ENCODE measurements around the gene TTLL10. TPM values are rescaled to one million over a fixed set of nuclear protein-coding genes. Genes with fewer than 3 reads are reported as not detected.

Gene TTLL10
- total and polyA plus RNA-seq, 2 of the 4 experiments (the other 2 are of a cell fraction), result not detected

DNA sequence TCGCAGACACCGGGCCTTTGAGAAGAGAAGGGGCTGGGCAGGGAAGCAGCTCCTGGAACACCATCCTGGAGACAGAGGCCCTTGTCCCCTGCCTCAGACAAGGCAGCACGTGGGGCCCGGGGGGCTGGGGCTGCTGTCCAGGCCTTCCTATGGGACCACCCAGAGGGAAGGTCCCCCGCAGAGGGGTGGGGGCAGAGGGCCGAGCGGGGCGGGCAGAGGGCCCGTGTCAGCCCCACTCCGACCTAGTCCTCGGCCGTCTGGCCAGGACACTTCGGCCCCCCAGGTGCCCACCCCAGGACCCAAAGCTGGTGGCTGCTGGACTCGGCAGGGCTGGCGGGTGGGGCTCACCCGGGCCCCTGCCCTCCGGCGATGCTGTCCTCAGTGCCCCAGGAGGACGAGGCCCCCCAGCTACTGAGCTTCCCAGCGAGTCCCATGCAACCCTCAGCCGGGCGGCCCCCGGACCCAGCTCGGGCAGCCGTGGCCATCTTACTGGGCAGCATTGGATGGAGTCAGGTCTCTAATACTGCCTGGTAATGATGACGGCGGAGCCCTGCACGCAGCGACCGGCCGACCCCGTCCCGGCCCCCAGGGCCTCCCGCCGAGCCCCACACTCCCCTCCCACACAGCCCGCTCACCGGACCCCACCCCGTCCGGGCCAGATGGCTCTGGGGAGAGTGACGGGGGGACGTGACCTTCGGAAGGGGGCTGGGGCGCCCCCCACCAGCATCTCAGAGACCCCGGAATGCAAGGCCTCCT, 6.9 kb upstream of the TTLL10 start:
- no peak overlapping the region for H2BK15ac ChIP-seq (ENCODE audit: low read depth, low read length)
- H3K9me3 ChIP-seq (ENCODE audit: control insufficient read depth, insufficient read depth, low read length), result no peaks in the 10 kb centered on the region
- no peaks in the 10 kb centered on the region for H4K20me1 ChIP-seq (ENCODE audit: insufficient read depth, low read length)
- H3K9me1 ChIP-seq (ENCODE audit: insufficient read depth, low read length), result no peaks in the 10 kb centered on the region
- in situ Hi-C loops (cut with MboI; ENCODE audit: low sequenced_read_pairs) (no loop called here), intact Hi-C loops (cut with micrococcal nuclease) (no loop called here), dilution Hi-C loops (cut with HindIII; ENCODE audit: low sequenced_read_pairs, unreplicated experiment) (no loop called here)
- H2BK20ac ChIP-seq (ENCODE audit: low read depth, low read length), result no peak overlapping the region
- H3K4me2 ChIP-seq (ENCODE audit: low read depth, low read length), result no peak overlapping the region
- no peak overlapping the region for H3K14ac ChIP-seq (replicated peaks; ENCODE audit: low read depth, low read length)
- H2AFZ ChIP-seq (replicated peaks; ENCODE audit: low read length, poor library complexity), result no peak overlapping the region
- ChIA-PET CTCF (no interaction called here), POLR2A (ENCODE audit: unreplicated experiment) (no interaction called here)
- H3K4ac ChIP-seq (ENCODE audit: low read depth, low read length), result no peak overlapping the region
- H3K18ac ChIP-seq (ENCODE audit: low read depth, low read length), result no peak overlapping the region
- no peak overlapping the region for H3K9ac ChIP-seq (ENCODE audit: low read depth, low read length)
- H3K36me3 ChIP-seq (ENCODE audit: control insufficient read depth, insufficient read depth, low read length), result no peaks in the 10 kb centered on the region
- no TSS peak for BruUV-seq (replicated peaks)
- H4K8ac ChIP-seq (ENCODE audit: low read depth in 2 of 2, low read length in 2 of 2), result no peak overlapping the region
- H3K27ac ChIP-seq (ENCODE audit: insufficient read depth, low read length), result no peak overlapping the region
- H2BK120ac ChIP-seq (ENCODE audit: low read depth, low read length), result no peak overlapping the region
- H4K91ac ChIP-seq (ENCODE audit: insufficient read depth, low read depth, low read length), result no peak overlapping the region
- H3K56ac ChIP-seq (ENCODE audit: extremely low read depth, insufficient read depth, low read length), result no peak overlapping the region
- no peak overlapping the region for H3K4me3 ChIP-seq (ENCODE audit: insufficient read depth, low read depth, low read length)
- DNase-seq, result no peak
- no peak overlapping the region for H4K5ac ChIP-seq (ENCODE audit: low read depth, low read length)
- 75% methylated on average over 8 of the region's 44 CpGs; no CpG with 5 or more reads in 1 of the 2 experiments for WGBS, 2 experiments (ENCODE audit: extremely low coverage in 2 of 2, insufficient read length in 1 of 2)
- H2AK5ac ChIP-seq (ENCODE audit: low read depth, low read length), result no peak overlapping the region
- no peaks in the 10 kb centered on the region for H3K79me1 ChIP-seq (ENCODE audit: low read depth in 1 of 2, low read length in 2 of 2)
- TF ChIP-seq POLR2A (IDR thresholded peaks at IDR 0.05; ENCODE audit: low read depth, low read length) (no peak), RAD21 (IDR thresholded peaks at IDR 0.05; ENCODE audit: low read length) (no peak), MXI1 (IDR thresholded peaks at IDR 0.05; ENCODE audit: borderline replicate concordance, low read depth, low read length) (no peak), CHD1 (IDR thresholded peaks at IDR 0.05; ENCODE audit: low read depth, low read length) (no peak), NFE2L2 (IDR thresholded peaks at IDR 0.05; ENCODE audit: low read depth, low read length) (no peak), MAZ (IDR thresholded peaks at IDR 0.05; ENCODE audit: borderline replicate concordance, low read depth, low read length) (no peak), CEBPB (IDR thresholded peaks at IDR 0.05; ENCODE audit: low read depth, low read length) (no peak), BHLHE40 (IDR thresholded peaks at IDR 0.05; ENCODE audit: low read depth, low read length) (no peak), FOS (IDR thresholded peaks at IDR 0.05; ENCODE audit: low read depth, low read length) (no peak), MAFK (IDR thresholded peaks at IDR 0.05; ENCODE audit: low read depth, low read length) (no peak), RCOR1 (IDR thresholded peaks at IDR 0.05; ENCODE audit: insufficient replicate concordance, low read length) (no peak), RFX5 (IDR thresholded peaks at IDR 0.05; ENCODE audit: low read depth, low read length) (no peak), SMC3 (IDR thresholded peaks at IDR 0.05; ENCODE audit: low read depth, low read length) (no peak)
- TF ChIP-seq, protein P1, sequence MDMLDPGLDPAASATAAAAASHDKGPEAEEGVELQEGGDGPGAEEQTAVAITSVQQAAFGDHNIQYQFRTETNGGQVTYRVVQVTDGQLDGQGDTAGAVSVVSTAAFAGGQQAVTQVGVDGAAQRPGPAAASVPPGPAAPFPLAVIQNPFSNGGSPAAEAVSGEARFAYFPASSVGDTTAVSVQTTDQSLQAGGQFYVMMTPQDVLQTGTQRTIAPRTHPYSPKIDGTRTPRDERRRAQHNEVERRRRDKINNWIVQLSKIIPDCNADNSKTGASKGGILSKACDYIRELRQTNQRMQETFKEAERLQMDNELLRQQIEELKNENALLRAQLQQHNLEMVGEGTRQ (IDR thresholded peaks at IDR 0.05; ENCODE audit: low read depth, low read length), result no peak
- TF ChIP-seq, protein P2, sequence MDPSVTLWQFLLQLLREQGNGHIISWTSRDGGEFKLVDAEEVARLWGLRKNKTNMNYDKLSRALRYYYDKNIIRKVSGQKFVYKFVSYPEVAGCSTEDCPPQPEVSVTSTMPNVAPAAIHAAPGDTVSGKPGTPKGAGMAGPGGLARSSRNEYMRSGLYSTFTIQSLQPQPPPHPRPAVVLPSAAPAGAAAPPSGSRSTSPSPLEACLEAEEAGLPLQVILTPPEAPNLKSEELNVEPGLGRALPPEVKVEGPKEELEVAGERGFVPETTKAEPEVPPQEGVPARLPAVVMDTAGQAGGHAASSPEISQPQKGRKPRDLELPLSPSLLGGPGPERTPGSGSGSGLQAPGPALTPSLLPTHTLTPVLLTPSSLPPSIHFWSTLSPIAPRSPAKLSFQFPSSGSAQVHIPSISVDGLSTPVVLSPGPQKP (IDR thresholded peaks at IDR 0.05; ENCODE audit: borderline replicate concordance, low read depth, low read length), result no peak
- TF ChIP-seq, protein P3, sequence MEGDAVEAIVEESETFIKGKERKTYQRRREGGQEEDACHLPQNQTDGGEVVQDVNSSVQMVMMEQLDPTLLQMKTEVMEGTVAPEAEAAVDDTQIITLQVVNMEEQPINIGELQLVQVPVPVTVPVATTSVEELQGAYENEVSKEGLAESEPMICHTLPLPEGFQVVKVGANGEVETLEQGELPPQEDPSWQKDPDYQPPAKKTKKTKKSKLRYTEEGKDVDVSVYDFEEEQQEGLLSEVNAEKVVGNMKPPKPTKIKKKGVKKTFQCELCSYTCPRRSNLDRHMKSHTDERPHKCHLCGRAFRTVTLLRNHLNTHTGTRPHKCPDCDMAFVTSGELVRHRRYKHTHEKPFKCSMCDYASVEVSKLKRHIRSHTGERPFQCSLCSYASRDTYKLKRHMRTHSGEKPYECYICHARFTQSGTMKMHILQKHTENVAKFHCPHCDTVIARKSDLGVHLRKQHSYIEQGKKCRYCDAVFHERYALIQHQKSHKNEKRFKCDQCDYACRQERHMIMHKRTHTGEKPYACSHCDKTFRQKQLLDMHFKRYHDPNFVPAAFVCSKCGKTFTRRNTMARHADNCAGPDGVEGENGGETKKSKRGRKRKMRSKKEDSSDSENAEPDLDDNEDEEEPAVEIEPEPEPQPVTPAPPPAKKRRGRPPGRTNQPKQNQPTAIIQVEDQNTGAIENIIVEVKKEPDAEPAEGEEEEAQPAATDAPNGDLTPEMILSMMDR (conservative IDR thresholded peaks at IDR 0.05; ENCODE audit: low read depth, low read length), result no peak
- peaks cover 40% of the 10 kb centered on the region; the same call in 1 of the 2 replicates for H3K27me3 ChIP-seq (ENCODE audit: control insufficient read depth, insufficient read depth, low read length)
- no peak overlapping the region for H3K23ac ChIP-seq (ENCODE audit: low read depth, low read length)
- no peak overlapping the region for H2AK9ac ChIP-seq (replicated peaks; ENCODE audit: low read depth, low read length, poor library complexity)
- no peak overlapping the region for H2BK5ac ChIP-seq (ENCODE audit: low read depth, low read length, poor library complexity, severe bottlenecking)
- H3K4me1 ChIP-seq (ENCODE audit: control insufficient read depth, insufficient read depth, low read length), result no peaks in the 10 kb centered on the region
- no peak for ATAC-seq (ENCODE audit: low read depth)
